H9 (cell line): ENCODE results near the gene ERC1. TPM values are rescaled to one million over a fixed set of nuclear protein-coding genes. Genes with fewer than 3 reads are reported as not detected.

ENCODE experiments used
- DNase-seq: peaks from one replicate; pipeline ENCODE4 v3.0.0-alpha.2; 2017
- H2AFZ ChIP-seq: one replicate; pipeline ENCODE4 v1.6.1; 2013; ENCODE audit warnings: mild to moderate bottlenecking, low read length, control low read depth, moderate library complexity
- H2AK5ac ChIP-seq: 2 replicates; pipeline ENCODE4 v1.6.1; 2013; ENCODE audit warnings: low read length, control low read depth, mixed read lengths; ENCODE audit not compliant: insufficient read length
- H2BK120ac ChIP-seq: one replicate; pipeline ENCODE4 v1.6.1; 2013; ENCODE audit warnings: low read depth, mild to moderate bottlenecking, low read length, control low read depth, inconsistent platforms; ENCODE audit not compliant: poor library complexity, severe bottlenecking
- H2BK12ac ChIP-seq: 2 replicates; pipeline ENCODE4 v1.6.1; 2013; ENCODE audit warnings: low read length, control low read depth, mixed read lengths, low read depth; ENCODE audit not compliant: insufficient read length
- H2BK15ac ChIP-seq: 2 replicates; pipeline ENCODE4 v1.6.1; 2013; ENCODE audit warnings: low read depth, low read length, control low read depth
- H2BK20ac ChIP-seq: one replicate; pipeline ENCODE4 v1.6.1; 2013; ENCODE audit warnings: low read depth, mild to moderate bottlenecking, low read length, control low read depth, inconsistent platforms; ENCODE audit not compliant: poor library complexity, severe bottlenecking
- H2BK5ac ChIP-seq: 2 replicates; pipeline ENCODE4 v1.6.1; 2013; ENCODE audit warnings: low read length, control low read depth, mixed read lengths; ENCODE audit not compliant: insufficient read length
- H3K14ac ChIP-seq: 2 replicates; pipeline ENCODE4 v1.6.1; 2013; ENCODE audit warnings: low read length, control low read depth; ENCODE audit not compliant: insufficient read depth
- H3K18ac ChIP-seq: 2 replicates; pipeline ENCODE4 v1.6.1; 2013; ENCODE audit warnings: low read depth, mild to moderate bottlenecking, mixed read lengths, low read length, control low read depth; ENCODE audit not compliant: insufficient read length
- H3K23ac ChIP-seq: 2 replicates; pipeline ENCODE4 v1.6.1; 2013; ENCODE audit warnings: low read length, control low read depth, mixed read lengths, low read depth; ENCODE audit not compliant: insufficient read length
- H3K23me2 ChIP-seq: 2 replicates; pipeline ENCODE4 v1.6.1; 2013; ENCODE audit warnings: low read depth, mild to moderate bottlenecking, mixed read lengths, low read length, control low read depth; ENCODE audit not compliant: insufficient read length, poor library complexity, severe bottlenecking
- H3K27ac ChIP-seq: 2 replicates; pipeline ENCODE4 v1.5.1; 2013; ENCODE audit warnings: low read length, control low read depth, mixed read lengths, low read depth; ENCODE audit not compliant: insufficient read length
- H3K27me3 ChIP-seq: 2 replicates; pipeline ENCODE4 v1.6.1; 2013; ENCODE audit warnings: low read length, control low read depth, inconsistent platforms; ENCODE audit not compliant: insufficient read depth
- H3K4ac ChIP-seq: 2 replicates; pipeline ENCODE4 v1.6.1; 2013; ENCODE audit warnings: low read depth, mild to moderate bottlenecking, control low read depth, inconsistent platforms, low read length, moderate library complexity
- H3K4me1 ChIP-seq: 2 replicates; pipeline ENCODE4 v1.6.1; 2013; ENCODE audit warnings: low read length, control low read depth, inconsistent platforms; ENCODE audit not compliant: insufficient read depth
- H3K4me2 ChIP-seq: 2 replicates; pipeline ENCODE4 v1.6.1; 2013; ENCODE audit warnings: low read length, control low read depth, mixed read lengths; ENCODE audit not compliant: insufficient read length, insufficient read depth
- H3K56ac ChIP-seq: 2 replicates; pipeline ENCODE4 v1.6.1; 2013; ENCODE audit warnings: low read depth, mild to moderate bottlenecking, mixed read lengths, low read length, control low read depth; ENCODE audit not compliant: insufficient read length
- H3K79me1 ChIP-seq: 2 replicates; pipeline ENCODE4 v1.6.1; 2013; ENCODE audit warnings: low read depth, mild to moderate bottlenecking, moderate library complexity, low read length, control low read depth, inconsistent platforms; ENCODE audit not compliant: insufficient read depth, poor library complexity, severe bottlenecking
- H3K79me2 ChIP-seq: 2 replicates; pipeline ENCODE4 v1.6.1; 2013; ENCODE audit warnings: low read length, control low read depth, inconsistent platforms; ENCODE audit not compliant: insufficient read depth
- H3K9ac ChIP-seq: 2 replicates; pipeline ENCODE4 v1.6.1; 2013; ENCODE audit warnings: low read length, control low read depth, mixed read lengths; ENCODE audit not compliant: insufficient read length; ENCODE audit errors: extremely low read depth
- H3K9me3 ChIP-seq: one replicate; pipeline ENCODE4 v1.6.1; 2013; ENCODE audit warnings: low read depth, low read length, inconsistent platforms; ENCODE audit not compliant: control insufficient read depth
- H3T11ph ChIP-seq: one replicate; pipeline ENCODE4 v1.6.1; 2013; ENCODE audit warnings: mild to moderate bottlenecking, low read length, control low read depth, inconsistent platforms
- H4K20me1 ChIP-seq: one replicate; pipeline ENCODE4 v1.6.1; 2013; ENCODE audit not compliant: control insufficient read depth, insufficient read length, insufficient read depth
- H4K5ac ChIP-seq: 2 replicates; pipeline ENCODE4 v1.6.1; 2013; ENCODE audit warnings: low read depth, mild to moderate bottlenecking, mixed read lengths, low read length, control low read depth; ENCODE audit not compliant: insufficient read length
- H4K8ac ChIP-seq: replicated peaks from 2 replicates; pipeline ENCODE4 v1.6.1; 2013; ENCODE audit warnings: low read length, control low read depth, mixed read lengths, low read depth; ENCODE audit not compliant: insufficient read length
- H4K91ac ChIP-seq: 2 replicates; pipeline ENCODE4 v1.6.1; 2013; ENCODE audit warnings: low read depth, mild to moderate bottlenecking, moderate library complexity, mixed read lengths, low read length, control low read depth; ENCODE audit not compliant: insufficient read length
- H3K27ac Mint-ChIP-seq, 3 experiments: 2 replicates in 2 of 3; 3 replicates in 1 of 3; pipeline ENCODE4 v1.8.0; 2020 to 2021; ENCODE audit warnings: mixed read lengths in 3 of 3, mild to moderate bottlenecking in 1 of 3, moderate library complexity in 1 of 3
- H3K27me3 Mint-ChIP-seq: 2 replicates; pipeline ENCODE4 v1.8.0; 2021; ENCODE audit warnings: low read depth, mild to moderate bottlenecking, moderate library complexity, mixed read lengths
- H3K36me3 Mint-ChIP-seq, 3 experiments: 2 replicates in 2 of 3; 3 replicates in 1 of 3; pipeline ENCODE4 v1.8.0; 2020 to 2021; ENCODE audit warnings: low read depth in 3 of 3, mixed read lengths in 3 of 3; ENCODE audit not compliant: insufficient read depth in 1 of 3
- H3K4me1 Mint-ChIP-seq, 2 experiments: 2 replicates each; pipeline ENCODE4 v1.8.0; 2020; ENCODE audit warnings: mixed read lengths in 2 of 2
- H3K4me3 Mint-ChIP-seq, 2 experiments: 2 replicates in 1 of 2; 3 replicates in 1 of 2; pipeline ENCODE4 v1.8.0; 2020 to 2021; ENCODE audit warnings: mild to moderate bottlenecking in 2 of 2, mixed read lengths in 2 of 2, moderate library complexity in 1 of 2
- H3K9me3 Mint-ChIP-seq, 2 experiments: 2 replicates in 1 of 2; 3 replicates in 1 of 2; pipeline ENCODE4 v1.8.0; 2020; ENCODE audit warnings: mild to moderate bottlenecking in 2 of 2, mixed read lengths in 2 of 2, moderate library complexity in 1 of 2
- CTCF ChIP-seq: fragments of 200-600 bp; sonication (generic); conservative IDR thresholded peaks from 3 replicates; pipeline ENCODE4 v1.8.0; 2021; ENCODE audit warnings: antibody characterized with exemption, mild to moderate bottlenecking
- WGBS: extraction: QIAGEN DNeasy Blood & Tissue Kit; methylation state at CpG from one replicate; pipeline ENCODE4 v1.1.7; 2013; ENCODE audit warnings: missing lambda C conversion rate, low lambda C conversion rate, mixed read lengths; ENCODE audit not compliant: insufficient read length; ENCODE audit errors: extremely low coverage; 5-methylcytosine and 5-hydroxymethylcytosine counted together
- total RNA-seq: library from RNA; stranded (reverse); gene quantifications from 2 replicates; pipeline ENCODE4 v1.2.1, GENCODE V29; 2021

Gene ERC1
- total RNA-seq, 1 experiment from 2014 or later: 51.2 TPM

DNA sequence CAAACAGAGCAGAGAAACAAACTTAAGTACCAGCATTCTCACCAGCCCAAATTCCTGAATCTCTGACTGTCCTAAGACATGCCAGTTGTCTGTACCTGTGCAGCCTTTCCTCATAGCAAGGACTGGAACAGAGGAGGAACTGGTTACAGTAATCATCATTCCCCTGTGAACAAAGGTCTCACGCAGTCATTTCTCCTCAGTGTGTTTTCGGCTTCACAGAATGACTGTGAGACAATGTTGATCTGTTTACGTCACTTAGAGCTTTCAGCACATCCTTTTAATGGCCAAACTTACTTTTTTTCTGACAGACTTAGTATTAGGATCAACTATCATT is 434.3 kb downstream of the ERC1 start:
- H2BK20ac ChIP-seq: no peak overlapping the region
- no peak overlapping the region for H3K14ac ChIP-seq
- no peak overlapping the region for H2BK12ac ChIP-seq
- H2AFZ ChIP-seq: no peak overlapping the region
- peaks cover 18% of the 10 kb centered on the region for H3K27me3 Mint-ChIP-seq
- peaks cover 10% of the 10 kb centered on the region for H3K9me3 ChIP-seq
- no peak overlapping the region for H4K91ac ChIP-seq
- no peak overlapping the region for H2AK5ac ChIP-seq
- WGBS: no CpG with 5 or more reads among the region's 3 CpGs
- no peak overlapping the region for H3K9ac ChIP-seq
- no peaks in the 10 kb centered on the region for H3K79me2 ChIP-seq
- H3K4me1 ChIP-seq: no peaks in the 10 kb centered on the region
- DNase-seq: no peak
- no peaks in the 10 kb centered on the region for H3K79me1 ChIP-seq
- H3K4me1 Mint-ChIP-seq: peaks cover 8 to 12% of the 10 kb centered on the region in 2 experiments
- no peak overlapping the region for H2BK120ac ChIP-seq
- H3K4me2 ChIP-seq: no peak overlapping the region
- no peak overlapping the region for H3K23ac ChIP-seq
- H3K4ac ChIP-seq: no peak overlapping the region
- H3K56ac ChIP-seq: no peak overlapping the region
- H3K4me3 Mint-ChIP-seq: no peak overlapping the region
- TF ChIP-seq CTCF: no peak
- H3K36me3 Mint-ChIP-seq: peaks cover 23 to 27% (median 24%) of the 10 kb centered on the region in 3 experiments
- H3K27ac Mint-ChIP-seq: no peak overlapping the region; a peak in 1 of 7 replicates
- H4K20me1 ChIP-seq: no peaks in the 10 kb centered on the region
- H3K27ac ChIP-seq: no peak overlapping the region
- no peak overlapping the region for H4K8ac ChIP-seq
- H3T11ph ChIP-seq: no peak overlapping the region
- no peak overlapping the region for H2BK15ac ChIP-seq
- H2BK5ac ChIP-seq: no peak overlapping the region
- peaks cover 23 to 28% of the 10 kb centered on the region in 2 experiments for H3K9me3 Mint-ChIP-seq
- H4K5ac ChIP-seq: no peak overlapping the region
- no peak overlapping the region for H3K18ac ChIP-seq
- no peaks in the 10 kb centered on the region for H3K23me2 ChIP-seq
- no peaks in the 10 kb centered on the region for H3K27me3 ChIP-seq
